Endothelial cell of umbilical vein (primary cell): ENCODE results near the gene CYP2C19. TPM values are rescaled to one million over a fixed set of nuclear protein-coding genes. Genes with fewer than 3 reads are reported as not detected.
"Not testable (repeated sequence)": the region's sequence is repeated elsewhere in the genome, so short reads cannot be mapped to it uniquely, and the experiment has no call there.

Experiments
- BruUV-seq: library from RNA; stranded (reverse); fragments of 400-500 nt; replicated peaks from 2 replicates; lab custom pipeline; 2021; lab: Mats Ljungman, UMichigan
- CTCF ChIA-PET: fragments of 300-600, 350-600 bp; sonication (Branson Sonifier 250); formaldehyde crosslinking; loops from one replicate; lab custom pipeline; 2021; ENCODE audit warnings: antibody characterized with exemption, inconsistent platforms; lab: Charles Lee
- POLR2A ChIA-PET: fragments of 300-600, 350-600 bp; sonication (Branson Sonifier 250); formaldehyde crosslinking; loops from one replicate; lab custom pipeline; 2021; ENCODE audit warnings: antibody characterized with exemption, inconsistent platforms; lab: Charles Lee
- DNase-seq: peaks from one replicate; pipeline ENCODE4 v3.0.0-alpha.2; 2011; ENCODE audit warnings: low read depth, low spot score
- FAIRE-seq: peaks from 2 replicates; lab custom pipeline; 2011; peaks lifted over from hg19 to GRCh38; lab: Jason Lieb, UNC
- H2AFZ ChIP-seq: 2 replicates; pipeline ENCODE4 v1.6.0; 2012; ENCODE audit warnings: low read depth, low read length, control low read depth, inconsistent platforms
- H3K27ac ChIP-seq: 2 replicates; pipeline ENCODE4 v1.5.1; 2011; ENCODE audit warnings: low read depth, mild to moderate bottlenecking, control low read depth, low read length, moderate library complexity; ENCODE audit not compliant: insufficient read depth
- H3K27me3 ChIP-seq, 2 experiments: 2 replicates each; pipeline versions ENCODE4 v1.6.0 to v1.6.1; 2011; ENCODE audit warnings: low read length in 2 of 2, mixed read lengths in 1 of 2; ENCODE audit not compliant: control insufficient read depth in 2 of 2, insufficient read depth in 2 of 2
- H3K36me3 ChIP-seq, 2 experiments: 2 replicates in 1 of 2; 3 replicates in 1 of 2; pipeline ENCODE4 v1.5.1; 2011; ENCODE audit warnings: low read length in 2 of 2, mild to moderate bottlenecking in 1 of 2, moderate library complexity in 1 of 2; ENCODE audit not compliant: control insufficient read depth in 2 of 2, insufficient read depth in 2 of 2; ENCODE audit errors: extremely low read depth in 1 of 2
- H3K4me1 ChIP-seq: 3 replicates; pipeline ENCODE4 v1.5.1; 2011; ENCODE audit warnings: mild to moderate bottlenecking, low read length; ENCODE audit not compliant: control insufficient read depth, insufficient read depth; ENCODE audit errors: extremely low read depth
- H3K4me2 ChIP-seq: 2 replicates; pipeline ENCODE4 v1.6.1; 2011; ENCODE audit warnings: low read length, control low read depth, mixed read lengths; ENCODE audit not compliant: insufficient read depth
- H3K4me3 ChIP-seq, 3 experiments: fragments of 200-600 bp in 1 of 3; sonication (generic), shearing (Covaris generic) in 1 of 3; replicated peaks in 1 of 3; 2 replicates each; pipeline ENCODE4 v1.5.1; 2011 to 2016; ENCODE audit warnings: control low read depth in 3 of 3, low read length in 3 of 3, mild to moderate bottlenecking in 2 of 3, inconsistent platforms in 1 of 3, low read depth in 1 of 3, moderate library complexity in 1 of 3; ENCODE audit not compliant: insufficient read depth in 1 of 3
- H3K79me2 ChIP-seq: 2 replicates; pipeline ENCODE4 v1.6.0; 2012; ENCODE audit warnings: low read length, inconsistent platforms; ENCODE audit not compliant: control insufficient read depth, insufficient read depth
- H3K9ac ChIP-seq: replicated peaks from 2 replicates; pipeline ENCODE3; 2011; ENCODE audit warnings: low read length, control low read depth; ENCODE audit not compliant: insufficient read depth; ENCODE audit errors: extremely low read depth
- H3K9me1 ChIP-seq: replicated peaks from 3 replicates; pipeline ENCODE4 v1.6.0; 2011; ENCODE audit warnings: mild to moderate bottlenecking, low read length; ENCODE audit not compliant: control insufficient read depth, insufficient read depth; ENCODE audit errors: extremely low read depth
- H3K9me3 ChIP-seq: replicated peaks from 2 replicates; pipeline ENCODE4 v1.5.1; 2012; ENCODE audit warnings: low read length, inconsistent platforms; ENCODE audit not compliant: control insufficient read depth, insufficient read depth
- H4K20me1 ChIP-seq: replicated peaks from 2 replicates; pipeline ENCODE3; 2011; ENCODE audit warnings: mild to moderate bottlenecking, low read length; ENCODE audit not compliant: control insufficient read depth, insufficient read depth; ENCODE audit errors: extremely low read depth
- CTCF ChIP-seq, 2 donors: IDR thresholded peaks; 1 replicate in 1 of 2; 2 replicates in 1 of 2; pipeline ENCODE4 v1.5.1; 2011; ENCODE audit warnings: low read length in 2 of 2, mild to moderate bottlenecking in 2 of 2, moderate library complexity in 2 of 2, control low read depth in 1 of 2, inconsistent platforms in 1 of 2, low read depth in 1 of 2; ENCODE audit not compliant: insufficient read depth in 1 of 2; ENCODE audit errors: extremely low read depth in 1 of 2
- EZH2 ChIP-seq: IDR thresholded peaks from 2 replicates; pipeline ENCODE4 v1.6.1; 2012; ENCODE audit warnings: borderline replicate concordance, low read depth, mild to moderate bottlenecking, moderate library complexity, low read length, inconsistent platforms; ENCODE audit not compliant: severe bottlenecking
- FOS ChIP-seq: IDR thresholded peaks from 2 replicates; pipeline ENCODE4 v1.6.1; 2011; ENCODE audit warnings: mild to moderate bottlenecking, low read length, moderate library complexity, borderline replicate concordance; ENCODE audit not compliant: insufficient read depth
- GATA2 ChIP-seq: IDR thresholded peaks from 2 replicates; pipeline ENCODE4 v1.7.0; 2011; ENCODE audit warnings: low read depth, mild to moderate bottlenecking, moderate library complexity, mixed read lengths, low read length; ENCODE audit not compliant: insufficient read length, insufficient read depth
- JUN ChIP-seq: IDR thresholded peaks from 2 replicates; pipeline ENCODE4 v1.6.1; 2011; ENCODE audit warnings: borderline replicate concordance, low read depth; ENCODE audit not compliant: insufficient read length, insufficient read depth
- MYC ChIP-seq: IDR thresholded peaks from one replicate; pipeline ENCODE4 v1.6.1; 2011; ENCODE audit warnings: mild to moderate bottlenecking, low read depth, low read length
- POLR2A ChIP-seq: IDR thresholded peaks from 2 replicates; pipeline ENCODE4 v1.6.1; 2012; ENCODE audit warnings: low read depth, mild to moderate bottlenecking, control low read depth, low read length
- POLR2AphosphoS5 ChIP-seq: IDR thresholded peaks from 2 replicates; pipeline ENCODE4 v1.6.1; 2012; ENCODE audit warnings: low read depth, mild to moderate bottlenecking, control low read depth, low read length, moderate library complexity; ENCODE audit not compliant: insufficient read depth
- dilution Hi-C: fragments of 300-500 bp; cut with MboI; formaldehyde crosslinking; loops from one replicate; pipeline ENCODE4 v1.15.0; 2019; ENCODE audit warnings: low sequenced_read_pairs; ENCODE audit not compliant: extremely low pct_ligation_motif_present
- intact Hi-C: fragments of 100-400 bp; cut with micrococcal nuclease; formaldehyde crosslinking; loops from one replicate; pipeline ENCODE4 v1.10.0; 2022
- polyA plus RNA-seq, 4 experiments: library from polyadenylated mRNA; depleted of rRNA in 3 of 4; stranded (reverse) in 3 of 4; unstranded in 1 of 4; fragments of >200 nt; gene quantifications; 2 replicates each; pipeline versions ENCODE4 v1.2.1 to v1.2.3, GENCODE V29; 2011 to 2012; ENCODE audit warnings: missing spikeins in 1 of 4
- total RNA-seq: library from RNA; stranded (reverse); gene quantifications from 2 replicates; pipeline ENCODE4 v1.2.3, GENCODE V29; 2021
- TF ChIP-seq, protein P1 (sequence below): IDR thresholded peaks from 2 replicates; pipeline ENCODE4 v1.6.1; 2011; ENCODE audit not compliant: insufficient read depth, insufficient read length

Gene CYP2C19
- total and polyA plus RNA-seq, 2 donors (not counting 3 experiments of a cell fraction or from before 2014, with no cell fraction given): not detected

DNA sequence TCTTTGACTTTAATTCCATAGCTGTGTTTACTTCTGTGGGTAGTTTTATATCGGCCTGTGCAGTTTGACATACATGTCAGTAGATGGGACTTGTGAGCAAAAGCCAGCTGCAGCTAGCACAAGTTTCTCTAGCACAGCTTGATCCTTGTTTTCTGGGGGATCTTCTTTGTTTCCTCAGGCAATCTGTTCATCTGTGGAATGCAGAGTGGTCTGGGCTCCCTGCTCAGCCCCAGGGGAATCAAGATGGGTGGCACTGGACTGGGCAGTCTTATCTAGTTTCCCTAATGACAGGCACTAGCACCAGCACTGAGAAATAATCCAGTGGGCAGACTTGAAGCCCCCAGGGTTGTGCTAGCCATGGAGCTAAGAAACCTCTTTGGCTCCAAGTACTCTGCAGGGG lies 40.8 kb downstream of the CYP2C19 start:
- no peak for FAIRE-seq
- intact Hi-C loops (no loop called here), dilution Hi-C loops (no loop called here)
- BruUV-seq: no TSS peak
- Histone ChIP-seq H3K9me1 (no peaks in the 10 kb centered on the region), H3K79me2 (no peaks in the 10 kb centered on the region), H3K27me3 (no peaks in the 10 kb centered on the region), H3K9me3 (no peaks in the 10 kb centered on the region), H4K20me1 (no peaks in the 10 kb centered on the region), H3K4me1 (no peaks in the 10 kb centered on the region), H3K9ac (no peak overlapping the region), H3K4me3 (no peak overlapping the region), H3K27ac (no peak overlapping the region), H2AFZ (no peak overlapping the region), H3K4me2 (no peak overlapping the region), H3K36me3 (no peaks in the 10 kb centered on the region)
- ChIA-PET POLR2A (no interaction called here), CTCF (no interaction called here)
- DNase-seq: no peak
- TF ChIP-seq FOS (no peak), POLR2AphosphoS5 (no peak), GATA2 (no peak), MYC (no peak), JUN (no peak), CTCF (IDR thresholded peaks at IDR 0.05; ENCODE audit: extremely low read depth in 1 of 2, insufficient read depth in 1 of 2, low read depth in 1 of 2, low read length in 2 of 2) (no peak), EZH2 (no peak), POLR2A (no peak)
- TF ChIP-seq, protein P1, sequence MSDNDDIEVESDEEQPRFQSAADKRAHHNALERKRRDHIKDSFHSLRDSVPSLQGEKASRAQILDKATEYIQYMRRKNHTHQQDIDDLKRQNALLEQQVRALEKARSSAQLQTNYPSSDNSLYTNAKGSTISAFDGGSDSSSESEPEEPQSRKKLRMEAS: no peak

DNA sequence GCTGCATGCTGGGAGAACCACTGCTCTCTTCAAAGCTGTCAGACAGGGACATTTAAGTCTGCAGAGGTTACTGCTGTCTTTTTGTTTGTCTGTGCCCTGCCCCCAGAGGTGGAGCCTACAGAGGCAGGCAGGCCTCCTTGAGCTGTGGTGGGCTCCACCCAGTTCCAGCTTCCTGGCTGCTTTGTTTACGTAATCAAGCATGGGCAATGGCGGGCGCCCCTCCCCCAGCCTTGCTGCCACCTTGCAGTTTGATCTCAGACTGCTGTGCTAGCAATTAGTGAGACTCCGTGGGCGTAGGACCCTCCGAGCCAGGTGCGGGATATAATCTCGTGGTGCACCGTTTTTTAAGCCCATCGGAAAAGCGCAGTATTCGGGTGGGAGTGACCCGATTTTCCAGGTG lies 67.5 kb downstream of the CYP2C19 start:
- H3K9me1 ChIP-seq, CTCF ChIA-PET, H3K4me2 ChIP-seq, BruUV-seq, DNase-seq, H3K27ac ChIP-seq, H3K27me3 ChIP-seq, dilution Hi-C loops, H3K4me1 ChIP-seq, POLR2A ChIA-PET, H3K9ac ChIP-seq, intact Hi-C loops, H2AFZ ChIP-seq, H3K79me2 ChIP-seq, H3K4me3 ChIP-seq, FAIRE-seq, H3K36me3 ChIP-seq, H4K20me1 ChIP-seq, H3K9me3 ChIP-seq: not testable (repeated sequence)
